Measurements from ENCODE around the gene NOL9. TPM values are rescaled to one million over a fixed set of nuclear protein-coding genes. Genes with fewer than 3 reads are reported as not detected.

Gene NOL9
- total and polyA plus RNA-seq, 10 of the 15 experiments (the other 5 are each of a cell fraction or from before 2014, with no cell fraction given): 3.9 to 35.9 (median 23.0) TPM

DNA sequence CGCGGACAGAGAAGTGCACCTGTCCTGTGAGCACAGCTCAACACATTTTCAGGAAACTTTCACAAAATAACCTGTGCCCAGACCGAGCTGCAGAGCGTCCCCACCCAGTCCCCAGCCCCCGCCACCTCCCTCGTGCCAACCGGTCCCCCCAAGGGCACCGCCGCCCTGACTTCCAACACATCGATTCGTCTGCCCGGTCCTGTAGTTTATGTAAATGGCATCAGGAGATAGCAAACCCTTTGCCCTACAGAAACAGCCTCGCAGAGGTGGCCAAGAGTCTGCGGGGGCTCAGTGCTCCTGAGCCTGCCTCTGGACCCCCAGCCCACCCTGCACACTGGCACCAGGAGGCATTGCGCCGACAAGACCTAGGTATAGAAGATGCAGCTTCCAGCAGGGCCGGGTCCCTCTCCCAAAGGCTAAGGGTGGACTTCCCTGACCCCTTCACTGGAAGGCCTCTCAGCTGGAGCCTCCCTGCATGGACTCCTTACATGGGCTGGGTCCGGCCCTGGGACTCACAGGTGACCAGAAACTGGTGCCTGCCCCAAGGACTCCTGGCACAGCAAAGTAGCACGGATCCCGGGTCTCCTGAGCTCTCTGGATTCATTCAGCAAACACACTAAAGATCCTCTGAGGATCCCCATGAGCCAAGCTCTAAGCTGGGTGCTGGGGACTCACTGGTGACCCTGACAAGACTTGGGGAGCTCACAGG is 56.3 kb downstream of the NOL9 start (continued):
- TF ChIP-seq, protein P1, sequence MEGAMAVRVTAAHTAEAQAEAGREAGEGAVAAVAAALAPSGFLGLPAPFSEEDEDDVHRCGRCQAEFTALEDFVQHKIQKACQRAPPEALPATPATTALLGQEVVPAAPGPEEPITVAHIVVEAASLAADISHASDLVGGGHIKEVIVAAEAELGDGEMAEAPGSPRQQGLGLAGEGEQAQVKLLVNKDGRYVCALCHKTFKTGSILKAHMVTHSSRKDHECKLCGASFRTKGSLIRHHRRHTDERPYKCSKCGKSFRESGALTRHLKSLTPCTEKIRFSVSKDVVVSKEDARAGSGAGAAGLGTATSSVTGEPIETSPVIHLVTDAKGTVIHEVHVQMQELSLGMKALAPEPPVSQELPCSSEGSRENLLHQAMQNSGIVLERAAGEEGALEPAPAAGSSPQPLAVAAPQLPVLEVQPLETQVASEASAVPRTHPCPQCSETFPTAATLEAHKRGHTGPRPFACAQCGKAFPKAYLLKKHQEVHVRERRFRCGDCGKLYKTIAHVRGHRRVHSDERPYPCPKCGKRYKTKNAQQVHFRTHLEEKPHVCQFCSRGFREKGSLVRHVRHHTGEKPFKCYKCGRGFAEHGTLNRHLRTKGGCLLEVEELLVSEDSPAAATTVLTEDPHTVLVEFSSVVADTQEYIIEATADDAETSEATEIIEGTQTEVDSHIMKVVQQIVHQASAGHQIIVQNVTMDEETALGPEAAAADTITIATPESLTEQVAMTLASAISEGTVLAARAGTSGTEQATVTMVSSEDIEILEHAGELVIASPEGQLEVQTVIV (IDR thresholded peaks at IDR 0.05; ENCODE audit: borderline replicate concordance, partially characterized antibody): no peak
- TF ChIP-seq MTA3 (IDR thresholded peaks at IDR 0.05; ENCODE audit: borderline replicate concordance, low read length) (no peak), SUPT20H (IDR thresholded peaks at IDR 0.05; ENCODE audit: borderline replicate concordance, control insufficient read depth, low read depth, low read length) (no peak), FOS (IDR thresholded peaks at IDR 0.05; ENCODE audit: borderline replicate concordance, extremely low read depth, insufficient read length) (no peak)
- TF ChIP-seq, protein P2, sequence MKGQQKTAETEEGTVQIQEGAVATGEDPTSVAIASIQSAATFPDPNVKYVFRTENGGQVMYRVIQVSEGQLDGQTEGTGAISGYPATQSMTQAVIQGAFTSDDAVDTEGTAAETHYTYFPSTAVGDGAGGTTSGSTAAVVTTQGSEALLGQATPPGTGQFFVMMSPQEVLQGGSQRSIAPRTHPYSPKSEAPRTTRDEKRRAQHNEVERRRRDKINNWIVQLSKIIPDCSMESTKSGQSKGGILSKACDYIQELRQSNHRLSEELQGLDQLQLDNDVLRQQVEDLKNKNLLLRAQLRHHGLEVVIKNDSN (IDR thresholded peaks at IDR 0.05; ENCODE audit: borderline replicate concordance, extremely low read length, insufficient read depth, low read depth, low read length): no peak

DNA sequence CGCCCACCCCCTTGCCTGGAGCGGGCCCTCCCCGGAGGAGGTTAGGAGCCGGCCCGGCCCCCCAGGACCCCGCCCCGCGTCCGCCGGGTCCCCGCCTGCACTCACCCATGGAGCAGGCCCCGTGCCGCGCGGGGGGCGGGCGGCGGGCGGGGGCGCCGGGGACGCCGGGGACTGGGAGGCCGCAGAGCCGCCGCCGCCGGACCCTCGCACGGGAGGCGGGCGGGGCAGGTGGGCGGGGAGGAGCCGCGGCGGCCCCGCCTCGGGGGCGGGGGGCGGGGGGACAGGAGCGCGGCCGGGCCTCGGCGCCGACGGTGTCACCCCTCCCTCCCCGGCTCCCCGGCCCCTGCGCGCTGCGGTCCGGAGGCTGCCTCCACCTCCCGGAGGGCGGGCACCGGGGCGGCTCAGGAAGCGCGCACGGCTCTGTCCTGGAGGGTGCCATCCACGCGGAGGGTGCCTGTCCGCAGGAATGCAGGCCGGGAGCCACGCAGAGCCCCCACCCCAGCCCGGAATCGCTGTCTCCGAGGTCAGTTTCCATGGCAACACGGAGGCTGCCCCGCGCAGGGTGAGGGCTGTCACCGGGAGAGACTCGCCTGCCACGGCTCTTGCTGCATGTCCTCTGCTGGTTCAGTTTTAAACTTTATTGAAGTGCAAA is 57.0 kb downstream of the NOL9 start:
- WGBS (ENCODE audit: insufficient coverage, insufficient replicate concordance, low lambda C conversion rate, missing lambda C conversion rate): 2% methylated on average over 13 of the region's 74 CpGs
- TF ChIP-seq, protein P3, sequence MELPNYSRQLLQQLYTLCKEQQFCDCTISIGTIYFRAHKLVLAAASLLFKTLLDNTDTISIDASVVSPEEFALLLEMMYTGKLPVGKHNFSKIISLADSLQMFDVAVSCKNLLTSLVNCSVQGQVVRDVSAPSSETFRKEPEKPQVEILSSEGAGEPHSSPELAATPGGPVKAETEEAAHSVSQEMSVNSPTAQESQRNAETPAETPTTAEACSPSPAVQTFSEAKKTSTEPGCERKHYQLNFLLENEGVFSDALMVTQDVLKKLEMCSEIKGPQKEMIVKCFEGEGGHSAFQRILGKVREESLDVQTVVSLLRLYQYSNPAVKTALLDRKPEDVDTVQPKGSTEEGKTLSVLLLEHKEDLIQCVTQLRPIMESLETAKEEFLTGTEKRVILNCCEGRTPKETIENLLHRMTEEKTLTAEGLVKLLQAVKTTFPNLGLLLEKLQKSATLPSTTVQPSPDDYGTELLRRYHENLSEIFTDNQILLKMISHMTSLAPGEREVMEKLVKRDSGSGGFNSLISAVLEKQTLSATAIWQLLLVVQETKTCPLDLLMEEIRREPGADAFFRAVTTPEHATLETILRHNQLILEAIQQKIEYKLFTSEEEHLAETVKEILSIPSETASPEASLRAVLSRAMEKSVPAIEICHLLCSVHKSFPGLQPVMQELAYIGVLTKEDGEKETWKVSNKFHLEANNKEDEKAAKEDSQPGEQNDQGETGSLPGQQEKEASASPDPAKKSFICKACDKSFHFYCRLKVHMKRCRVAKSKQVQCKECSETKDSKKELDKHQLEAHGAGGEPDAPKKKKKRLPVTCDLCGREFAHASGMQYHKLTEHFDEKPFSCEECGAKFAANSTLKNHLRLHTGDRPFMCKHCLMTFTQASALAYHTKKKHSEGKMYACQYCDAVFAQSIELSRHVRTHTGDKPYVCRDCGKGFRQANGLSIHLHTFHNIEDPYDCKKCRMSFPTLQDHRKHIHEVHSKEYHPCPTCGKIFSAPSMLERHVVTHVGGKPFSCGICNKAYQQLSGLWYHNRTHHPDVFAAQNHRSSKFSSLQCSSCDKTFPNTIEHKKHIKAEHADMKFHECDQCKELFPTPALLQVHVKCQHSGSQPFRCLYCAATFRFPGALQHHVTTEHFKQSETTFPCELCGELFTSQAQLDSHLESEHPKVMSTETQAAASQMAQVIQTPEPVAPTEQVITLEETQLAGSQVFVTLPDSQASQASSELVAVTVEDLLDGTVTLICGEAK (IDR thresholded peaks at IDR 0.05; ENCODE audit: borderline replicate concordance): peak; percentile 78
- TF ChIP-seq, protein P4, sequence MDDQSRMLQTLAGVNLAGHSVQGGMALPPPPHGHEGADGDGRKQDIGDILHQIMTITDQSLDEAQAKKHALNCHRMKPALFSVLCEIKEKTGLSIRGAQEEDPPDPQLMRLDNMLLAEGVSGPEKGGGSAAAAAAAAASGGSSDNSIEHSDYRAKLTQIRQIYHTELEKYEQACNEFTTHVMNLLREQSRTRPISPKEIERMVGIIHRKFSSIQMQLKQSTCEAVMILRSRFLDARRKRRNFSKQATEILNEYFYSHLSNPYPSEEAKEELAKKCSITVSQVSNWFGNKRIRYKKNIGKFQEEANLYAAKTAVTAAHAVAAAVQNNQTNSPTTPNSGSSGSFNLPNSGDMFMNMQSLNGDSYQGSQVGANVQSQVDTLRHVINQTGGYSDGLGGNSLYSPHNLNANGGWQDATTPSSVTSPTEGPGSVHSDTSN (IDR thresholded peaks at IDR 0.05; ENCODE audit: insufficient replicate concordance, low read depth, low read length): no peak
- TF ChIP-seq DPF2 (IDR thresholded peaks at IDR 0.05) (0 out of 2 replicates have a peak, but pooled peaks have one; percentile 22), BMI1 (IDR thresholded peaks at IDR 0.05; ENCODE audit: borderline replicate concordance) (peak; percentile 81)

More for the DNA sequence above, 57.0 kb downstream of the NOL9 start:
- Histone ChIP-seq H3K4me1 (ENCODE audit: control insufficient read depth, insufficient read depth, low read length) (no peaks in the 10 kb centered on the region), H4K20me1 (ENCODE audit: control insufficient read depth, insufficient read depth) (no peaks in the 10 kb centered on the region), H3K27ac (ENCODE audit: control insufficient read depth, insufficient read depth) (no peak overlapping the region), H3K4me3 (no peak overlapping the region; the same call in 1 of the 2 replicates), H3K9me3 (replicated peaks; ENCODE audit: control insufficient read depth, insufficient read depth, low read length) (no peaks in the 10 kb centered on the region), H3K9ac (ENCODE audit: control insufficient read depth, insufficient read depth, low read length) (no peak overlapping the region), H3K36me3 (ENCODE audit: control insufficient read depth in 2 of 2, insufficient read depth in 2 of 2, low read length in 1 of 2) (no peaks in the 10 kb centered on the region), H2AFZ (ENCODE audit: control insufficient read depth, low read depth, low read length) (peak overlapping the region; percentile 12; the same call in 1 of the 2 replicates), H3K4me2 (ENCODE audit: control insufficient read depth, insufficient read depth) (peak overlapping the region; percentile 74), H3K79me2 (ENCODE audit: control insufficient read depth, insufficient read depth, low read length) (no peaks in the 10 kb centered on the region), H3K27me3 (replicated peaks in 1 of 2; ENCODE audit: control insufficient read depth in 2 of 2, insufficient read depth in 2 of 2, low read length in 1 of 2) (peaks cover 4 to 8% of the 10 kb centered on the region in 2 experiments)
- POLR2A ChIA-PET: no interaction called here
- RAD21 ChIA-PET (ENCODE audit: unreplicated experiment): no interaction called here
- no peak for FAIRE-seq
- BruUV-seq (replicated peaks): no TSS peak
- in situ Hi-C loops (cut with MboI): loop anchor here (25.0 kb wide), 1 partner anchor 715 kb away; no protein-coding TSS in a partner anchor
- intact Hi-C loops (cut with micrococcal nuclease; ENCODE audit: unreplicated experiment): no loop called here
- ATAC-seq: peak; percentile 57
- no peak for DNase-seq (ENCODE audit: low read depth, low spot score)
- SMC1A ChIA-PET (ENCODE audit: uncharacterized antibody, unreplicated experiment): no interaction called here
- CTCF ChIA-PET: interaction anchor here (1.8 kb wide), 1 partner anchor 26 kb away, joined by 5 read pairs; no protein-coding TSS in a partner anchor
